Stimulated activated CD8-positive, alpha-beta memory T cell treated with anti-CD3 and anti-CD28 coated beads, Interleukin-7, amount 100 ng/mL, for 1 hour (primary cell): Measurements from ENCODE around the gene RAB28.

Source experiments
- DNase-seq, 2 donors: peaks; one replicate each; pipeline ENCODE4 v3.0.0-alpha.2; 2020; ENCODE audit warnings: low read depth in 2 of 2

RAB28 gene

DNA sequence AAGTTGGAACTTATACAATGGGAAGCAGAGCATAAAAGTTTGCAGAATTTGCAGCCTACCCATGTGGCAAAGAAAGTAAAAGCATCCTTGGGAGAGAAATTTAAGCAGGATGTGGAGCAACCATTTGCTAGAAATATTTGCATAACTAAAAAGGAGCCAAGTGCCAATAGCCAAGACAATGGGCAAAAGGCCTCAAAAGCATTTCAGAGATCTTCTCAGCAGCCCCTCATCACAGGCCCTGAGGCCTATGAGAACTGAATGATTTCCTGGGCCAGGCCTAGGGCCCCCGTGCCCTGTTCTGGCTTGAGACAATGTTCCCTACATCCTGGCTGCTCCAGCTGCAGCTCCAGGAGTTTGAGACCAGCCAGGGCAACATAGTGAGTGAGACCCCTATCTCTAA, 25.3 kb upstream of the RAB28 start:
- no peak for DNase-seq

- no peak for DNase-seq
These were observed 20.2 kb upstream of the RAB28 start for GRCh38 chr4:13504374-13504773.

DNA sequence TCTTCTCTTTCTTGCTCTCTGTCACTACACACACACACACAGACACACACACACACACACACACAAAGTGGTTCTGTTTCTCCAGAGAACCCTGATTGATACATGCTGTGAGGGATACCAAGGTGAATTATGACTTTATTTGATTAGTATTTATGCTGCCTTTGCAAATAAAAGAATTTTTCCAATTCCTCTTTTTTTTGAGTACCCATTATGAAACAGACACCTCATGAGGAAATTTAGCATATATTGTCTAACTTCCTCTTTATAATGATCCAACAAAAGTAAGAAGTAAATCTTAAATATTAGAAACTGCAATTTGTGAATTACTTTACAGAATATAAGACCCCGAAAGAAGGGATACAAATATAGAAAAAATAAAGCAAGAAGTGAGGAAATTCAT, 14.3 kb upstream of the RAB28 start:
- no peak for DNase-seq

DNA sequence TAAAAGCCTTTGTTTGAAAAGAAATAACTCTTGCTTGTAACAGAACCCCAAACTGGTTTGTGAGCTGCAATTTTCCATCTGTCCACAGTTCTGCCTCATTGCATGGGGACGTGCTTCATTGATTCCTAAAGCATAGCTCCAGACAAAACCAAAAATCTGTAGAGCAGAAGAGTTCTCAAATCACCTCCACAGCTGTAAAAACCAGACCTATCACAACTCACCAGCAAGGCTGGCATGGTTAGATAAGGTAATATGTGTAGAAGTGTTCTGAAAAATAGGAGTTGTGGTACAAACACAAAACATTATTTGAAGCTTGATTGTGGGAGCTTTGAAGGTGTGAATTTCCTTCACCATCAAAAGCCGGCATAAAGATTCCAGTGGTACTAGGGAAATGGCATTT, 12.5 kb upstream of the RAB28 start:
- DNase-seq, result no peak

DNA sequence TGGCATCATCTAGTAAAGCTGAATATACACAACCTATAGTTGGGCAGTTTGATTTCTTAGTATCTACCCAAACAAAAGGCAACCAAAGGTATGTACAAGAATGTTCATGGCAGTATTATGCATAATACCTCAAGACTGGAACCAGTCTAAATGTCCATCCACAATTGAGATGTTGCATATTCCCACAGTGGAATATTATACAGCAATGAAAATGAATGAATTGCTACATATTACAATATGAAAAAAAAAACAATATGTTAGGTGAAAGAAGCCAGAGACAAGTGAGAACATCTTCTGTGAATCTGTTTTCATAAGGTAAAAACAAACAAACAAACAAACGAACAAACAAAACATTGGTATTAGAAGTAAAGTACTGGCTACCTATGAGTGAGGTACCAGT, 11.6 kb upstream of the RAB28 start:
- DNase-seq, result no peak

DNA sequence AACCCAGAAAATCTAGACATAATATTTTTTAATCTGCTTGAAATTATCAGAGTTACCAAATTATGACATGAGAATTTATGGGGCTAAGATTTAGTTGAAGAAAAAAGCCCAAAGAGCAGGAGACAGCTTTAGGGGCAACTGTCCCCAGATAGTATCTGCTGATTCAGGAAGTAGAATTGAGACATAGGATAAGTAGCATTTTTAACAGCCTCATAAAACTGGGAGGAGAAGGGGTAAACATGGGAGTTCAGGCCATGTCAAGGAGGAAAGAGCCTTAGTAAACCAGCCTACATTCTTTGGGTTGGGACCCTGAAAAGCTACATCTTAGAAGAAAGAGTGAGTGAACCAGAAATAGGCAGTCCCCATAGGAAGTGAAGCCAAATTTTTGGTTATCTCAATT, 9.7 kb upstream of the RAB28 start:
- no peak for DNase-seq

DNA sequence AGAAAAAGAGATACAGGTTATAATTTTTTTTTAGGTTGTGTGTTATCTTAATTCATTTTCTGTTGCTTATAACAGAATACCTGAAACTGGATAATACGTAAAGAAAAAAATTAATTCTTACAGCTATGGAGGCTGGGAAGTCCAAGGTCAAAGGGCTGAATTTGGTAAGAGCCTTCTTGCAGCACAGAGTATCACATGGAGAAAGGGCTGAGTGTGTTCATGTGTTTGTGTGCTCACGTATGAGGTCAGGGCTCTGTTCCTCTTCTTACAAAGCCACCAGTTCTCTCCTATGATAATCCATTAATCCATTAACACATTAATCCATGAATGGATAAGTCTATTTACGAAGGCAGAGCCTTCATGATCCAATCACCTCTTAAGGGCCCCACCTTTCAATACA, 8.6 kb upstream of the RAB28 start:
- DNase-seq, result no peak

GRCh38 chr4:13484749-13485221, 645 bp upstream of the RAB28 start:
- no peak for DNase-seq

GRCh38 chr4:13483768-13484121, 395 bp downstream of the RAB28 start:
- DNase-seq, result no peak

DNA sequence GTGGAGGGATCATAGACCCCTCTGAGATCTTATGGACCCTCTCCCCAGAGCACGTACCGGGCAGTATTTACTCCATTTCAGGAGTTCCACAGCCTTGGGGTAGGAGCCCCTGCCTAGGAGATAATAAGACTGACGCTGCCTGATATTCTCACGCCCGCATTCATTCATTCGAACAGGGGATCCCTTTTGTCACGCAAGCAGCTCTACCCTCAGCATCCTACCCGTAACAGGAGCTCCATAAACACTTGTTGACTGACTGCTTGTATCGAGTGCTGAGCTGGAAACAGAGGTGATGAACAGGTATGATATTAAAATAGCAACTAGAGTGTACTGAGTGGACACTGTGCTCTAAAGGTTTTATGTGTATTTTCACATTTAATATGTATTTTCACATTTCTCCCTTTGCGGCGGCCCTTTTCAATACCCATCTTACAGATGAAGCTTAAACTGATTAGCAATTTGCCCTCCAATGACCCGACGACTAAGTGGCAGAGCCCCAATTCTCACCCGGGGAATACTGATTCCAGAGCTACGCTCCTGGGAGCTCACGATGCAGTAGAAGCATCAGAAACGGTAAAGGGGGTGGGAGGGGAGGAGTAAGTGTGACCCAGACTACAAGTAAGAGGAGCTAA, 888 bp downstream of the RAB28 start:
- no peak for DNase-seq

- no peak for DNase-seq
These were observed 2.6 kb downstream of the RAB28 start for GRCh38 chr4:13481569-13481968.

DNA sequence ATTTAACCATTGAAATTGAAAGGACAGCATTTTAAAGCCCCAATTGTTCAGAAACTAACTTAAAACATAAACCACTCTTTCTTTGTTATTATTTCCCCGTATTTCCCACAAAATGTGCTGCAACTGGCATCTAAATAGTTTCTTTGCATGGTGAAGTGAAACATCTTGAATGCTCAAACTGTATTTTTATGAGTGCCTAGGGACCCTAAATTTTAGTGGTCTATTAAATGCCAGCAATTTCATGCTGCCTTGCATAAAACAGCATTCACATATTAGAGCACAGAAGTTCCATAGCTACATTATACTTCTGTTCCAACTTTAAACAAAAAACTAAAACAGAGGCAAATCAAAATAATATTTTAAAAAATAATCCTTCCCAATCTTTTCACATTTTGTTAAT, 5.4 kb downstream of the RAB28 start:
- DNase-seq, result no peak

DNA sequence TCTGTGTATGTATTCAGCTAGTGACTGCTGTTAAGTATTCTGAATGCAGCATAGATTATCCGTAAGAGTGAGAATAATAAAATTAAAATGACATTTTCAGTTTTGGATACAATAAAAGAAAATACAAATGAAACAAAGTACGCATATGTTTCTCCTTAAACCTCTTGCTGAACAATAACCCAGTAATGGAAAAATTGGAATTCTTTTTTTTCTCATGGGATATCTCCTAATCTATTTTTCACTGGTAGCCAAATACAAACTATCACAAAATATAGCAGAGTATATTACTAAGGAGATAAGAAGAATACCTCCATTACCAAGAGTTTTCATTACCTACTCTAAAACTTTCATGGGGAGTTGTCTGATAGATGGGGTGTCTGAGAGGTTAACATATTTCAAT, 6.0 kb downstream of the RAB28 start:
- no peak for DNase-seq

GRCh38 chr4:13476915-13477314, 7.2 kb downstream of the RAB28 start:
- DNase-seq, result no peak

GRCh38 chr4:13476152-13476551, 8.0 kb downstream of the RAB28 start:
- DNase-seq, result no peak

- no peak for DNase-seq
These were observed 12.7 kb downstream of the RAB28 start for GRCh38 chr4:13471400-13471799.

GRCh38 chr4:13470379-13470778, 13.8 kb downstream of the RAB28 start:
- DNase-seq, result no peak

DNA sequence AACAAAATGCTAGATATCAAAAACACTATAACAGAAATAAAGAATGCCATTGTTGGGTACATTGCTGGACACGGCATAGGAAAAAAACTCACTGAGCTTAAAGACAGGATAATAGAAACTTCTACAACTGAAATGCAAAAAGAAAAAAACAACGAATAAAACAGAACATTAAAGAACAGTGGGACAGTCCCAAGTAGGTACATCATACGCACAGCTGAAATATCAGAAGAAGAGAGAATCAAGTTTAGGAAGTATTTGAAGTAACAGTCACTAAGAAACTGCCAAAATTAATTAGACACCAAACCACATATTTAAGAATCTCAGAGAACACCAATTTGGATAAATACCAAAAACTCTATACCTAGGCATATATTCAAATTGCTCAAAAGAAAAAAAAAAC, 19.2 kb downstream of the RAB28 start:
- DNase-seq, result no peak

DNA sequence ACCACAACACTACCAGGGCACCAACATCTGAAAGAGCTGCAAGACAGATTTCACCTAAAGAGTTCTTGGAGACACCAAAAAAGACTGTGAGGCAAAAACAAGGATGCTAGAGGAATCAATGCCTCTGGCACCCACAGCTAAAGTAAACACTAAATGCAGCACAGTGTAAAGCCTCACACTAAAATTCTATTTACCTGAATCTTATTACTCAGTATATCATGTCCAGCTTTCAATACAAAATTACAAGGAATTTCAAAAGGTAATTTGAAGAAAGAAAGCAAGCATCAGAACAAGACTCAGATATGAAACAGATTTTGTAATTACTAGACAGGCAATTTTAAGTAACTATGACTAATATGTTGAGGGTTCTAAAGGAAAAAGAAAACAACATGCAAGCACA, 19.6 kb downstream of the RAB28 start:
- no peak for DNase-seq

DNA sequence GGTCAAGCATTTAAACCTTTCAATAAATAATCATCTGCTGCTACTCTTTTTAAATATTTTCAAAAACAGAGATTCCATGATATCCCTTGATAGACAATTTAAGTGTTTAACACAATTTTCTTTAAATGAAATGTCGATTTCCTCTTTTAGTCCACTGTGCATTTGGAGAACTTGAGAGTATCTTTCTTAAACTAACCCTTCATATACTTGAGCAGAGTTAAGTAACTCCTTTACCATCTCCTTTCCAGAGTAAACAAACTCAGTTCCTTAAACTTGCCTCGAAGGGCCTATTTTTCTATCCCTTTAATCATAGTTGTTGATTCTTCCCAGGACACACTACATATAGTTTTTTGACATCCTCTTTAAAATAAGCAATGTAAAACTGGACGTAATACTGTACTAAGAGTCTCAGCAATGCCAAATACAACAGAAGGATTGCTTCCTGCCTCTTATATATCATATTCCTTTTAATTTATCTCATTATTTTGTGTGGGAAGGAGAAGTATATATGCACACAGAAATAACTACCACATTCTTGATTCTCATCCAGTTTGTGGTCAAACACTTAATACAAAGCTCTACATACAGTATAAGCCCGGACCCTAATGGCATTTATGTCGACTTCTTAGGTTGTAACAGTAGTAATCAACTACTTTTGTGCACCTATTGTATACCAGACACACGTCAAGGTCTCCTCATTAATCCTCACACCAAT, 22.8 kb downstream of the RAB28 start:
- no peak for DNase-seq

DNA sequence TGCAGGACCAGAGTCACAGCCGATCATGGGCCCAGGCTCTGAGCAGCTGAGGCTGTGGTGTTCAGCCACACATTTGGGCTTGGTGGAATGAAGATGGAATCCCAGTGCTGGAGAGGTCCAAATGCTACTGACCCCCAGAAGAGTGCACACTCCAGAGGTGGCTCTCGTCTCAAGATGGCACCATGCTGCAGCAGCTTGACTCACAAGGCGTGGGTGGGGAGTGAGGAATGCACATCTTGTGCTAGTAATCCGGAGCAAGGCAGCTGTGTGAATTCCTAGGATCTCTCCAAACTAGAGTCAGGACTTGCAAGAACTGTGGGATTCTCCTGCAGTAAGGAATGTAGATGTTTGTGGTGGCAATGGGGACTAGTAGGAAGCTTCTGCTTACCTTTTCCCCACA, 28.7 kb downstream of the RAB28 start:
- DNase-seq, result no peak

DNA sequence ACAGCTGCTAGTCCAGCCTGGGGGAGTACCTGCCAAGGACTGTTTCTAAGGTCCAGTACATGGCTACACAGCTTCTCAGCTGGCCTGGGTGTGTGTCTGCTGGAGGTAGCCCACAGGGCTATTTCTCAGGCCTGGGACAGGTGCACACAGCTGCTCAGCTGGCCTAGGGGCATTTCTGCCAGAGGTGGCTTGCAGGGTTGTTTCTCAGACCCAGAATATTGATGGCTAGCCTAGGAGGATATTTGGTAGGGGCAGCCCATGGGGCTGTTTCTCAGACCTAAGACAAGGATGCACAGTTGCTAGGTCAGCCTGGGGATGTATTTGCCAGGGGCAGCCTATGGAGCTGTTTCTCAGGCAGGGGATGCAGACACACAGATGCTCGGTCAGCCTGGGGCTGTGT, 29.4 kb downstream of the RAB28 start:
- no peak for DNase-seq

DNA sequence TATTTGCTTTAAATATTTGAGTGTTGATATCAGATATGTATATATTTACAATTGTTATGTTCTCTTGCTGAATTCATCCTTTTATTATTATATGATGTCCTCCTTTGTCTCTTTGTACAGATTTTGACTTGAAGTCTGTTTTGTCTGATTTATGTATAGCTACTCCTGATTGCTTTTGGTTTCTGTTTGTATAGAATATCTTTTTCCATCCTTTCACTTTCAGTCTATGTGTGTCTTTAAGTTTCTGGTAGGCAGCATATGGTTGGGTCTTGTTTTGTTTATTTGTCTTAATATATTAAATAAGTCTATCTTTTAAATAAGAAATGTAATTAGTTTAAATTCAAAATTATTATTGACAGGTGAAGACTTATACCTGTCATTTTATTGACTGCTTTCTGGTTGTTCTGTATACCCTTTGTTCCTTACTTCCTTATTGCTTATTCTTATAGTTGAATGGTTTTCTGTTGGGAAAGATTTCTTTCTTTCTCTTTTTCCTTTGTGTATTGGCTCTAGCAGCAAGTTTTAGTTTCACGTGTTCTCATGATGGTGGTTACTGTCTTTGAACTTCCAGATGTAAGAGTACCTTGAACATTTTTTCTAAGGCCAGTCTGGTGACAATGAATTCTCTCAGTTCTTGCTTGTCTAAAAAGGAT, 31.1 kb downstream of the RAB28 start:
- no peak for DNase-seq
